ENCODE data around the gene CNTNAP2. TPM values are rescaled to one million over a fixed set of nuclear protein-coding genes. Genes with fewer than 3 reads are reported as not detected.

CNTNAP2 gene
- total RNA-seq, 1 donor from 2014 or later = 5.4 TPM

GRCh38 chr7:146720195-146720594 lies 603.6 kb downstream of the CNTNAP2 start:
- no peaks in the 10 kb centered on the region for H3K27me3 Mint-ChIP-seq (ENCODE audit: unreplicated experiment)
- no peak for TF ChIP-seq CTCF (IDR thresholded peaks at IDR 0.05; ENCODE audit: unreplicated experiment)
- no peaks in the 10 kb centered on the region for H3K4me1 Mint-ChIP-seq (ENCODE audit: unreplicated experiment)
- H3K4me3 Mint-ChIP-seq (ENCODE audit: unreplicated experiment) = no peak overlapping the region
- H3K9me3 Mint-ChIP-seq (ENCODE audit: unreplicated experiment) = no peaks in the 10 kb centered on the region
- no peaks in the 10 kb centered on the region for H3K36me3 Mint-ChIP-seq (ENCODE audit: low read depth, unreplicated experiment)
- no peak overlapping the region for H3K27ac Mint-ChIP-seq (ENCODE audit: unreplicated experiment)
- DNase-seq (ENCODE audit: low spot score) = no peak

GRCh38 chr7:146722986-146723385 lies 606.4 kb downstream of the CNTNAP2 start:
- no peak overlapping the region for H3K4me3 Mint-ChIP-seq (ENCODE audit: unreplicated experiment)
- peaks cover 4% of the 10 kb centered on the region for H3K9me3 Mint-ChIP-seq (ENCODE audit: unreplicated experiment)
- DNase-seq (ENCODE audit: low spot score) = no peak
- no peaks in the 10 kb centered on the region for H3K36me3 Mint-ChIP-seq (ENCODE audit: low read depth, unreplicated experiment)
- no peaks in the 10 kb centered on the region for H3K27me3 Mint-ChIP-seq (ENCODE audit: unreplicated experiment)
- H3K27ac Mint-ChIP-seq (ENCODE audit: unreplicated experiment) = no peak overlapping the region
- no peak for TF ChIP-seq CTCF (IDR thresholded peaks at IDR 0.05; ENCODE audit: unreplicated experiment)
- no peaks in the 10 kb centered on the region for H3K4me1 Mint-ChIP-seq (ENCODE audit: unreplicated experiment)

GRCh38 chr7:146725520-146725919 lies 608.9 kb downstream of the CNTNAP2 start:
- Mint-ChIP-seq H3K27me3 (ENCODE audit: unreplicated experiment) (no peaks in the 10 kb centered on the region), H3K4me3 (ENCODE audit: unreplicated experiment) (no peak overlapping the region), H3K4me1 (ENCODE audit: unreplicated experiment) (no peaks in the 10 kb centered on the region), H3K36me3 (ENCODE audit: low read depth, unreplicated experiment) (no peaks in the 10 kb centered on the region), H3K9me3 (ENCODE audit: unreplicated experiment) (peaks cover 4% of the 10 kb centered on the region), H3K27ac (ENCODE audit: unreplicated experiment) (no peak overlapping the region)
- TF ChIP-seq CTCF (IDR thresholded peaks at IDR 0.05; ENCODE audit: unreplicated experiment) = no peak
- DNase-seq (ENCODE audit: low spot score) = no peak

GRCh38 chr7:146728141-146728540 lies 611.5 kb downstream of the CNTNAP2 start:
- no peaks in the 10 kb centered on the region for H3K27me3 Mint-ChIP-seq (ENCODE audit: unreplicated experiment)
- H3K4me1 Mint-ChIP-seq (ENCODE audit: unreplicated experiment) = no peaks in the 10 kb centered on the region

GRCh38 chr7:146728611-146729010 lies 612.0 kb downstream of the CNTNAP2 start:
- Mint-ChIP-seq H3K27ac (ENCODE audit: unreplicated experiment) (no peak overlapping the region), H3K27me3 (ENCODE audit: unreplicated experiment) (no peaks in the 10 kb centered on the region), H3K9me3 (ENCODE audit: unreplicated experiment) (peaks cover 4% of the 10 kb centered on the region), H3K36me3 (ENCODE audit: low read depth, unreplicated experiment) (no peaks in the 10 kb centered on the region), H3K4me1 (ENCODE audit: unreplicated experiment) (no peaks in the 10 kb centered on the region), H3K4me3 (ENCODE audit: unreplicated experiment) (no peak overlapping the region)
- no peak for DNase-seq (ENCODE audit: low spot score)
- TF ChIP-seq CTCF (IDR thresholded peaks at IDR 0.05; ENCODE audit: unreplicated experiment) = no peak

More at GRCh38 chr7:146728141-146728540, 611.5 kb downstream of the CNTNAP2 start:
- Mint-ChIP-seq H3K27ac (ENCODE audit: unreplicated experiment) (no peak overlapping the region), H3K4me3 (ENCODE audit: unreplicated experiment) (no peak overlapping the region), H3K9me3 (ENCODE audit: unreplicated experiment) (peaks cover 4% of the 10 kb centered on the region), H3K36me3 (ENCODE audit: low read depth, unreplicated experiment) (no peaks in the 10 kb centered on the region)
- no peak for DNase-seq (ENCODE audit: low spot score)
- no peak for TF ChIP-seq CTCF (IDR thresholded peaks at IDR 0.05; ENCODE audit: unreplicated experiment)
